Bronchial epithelial cell (primary cell): ENCODE measurements around the gene KLHL7. TPM values are rescaled to one million over a fixed set of nuclear protein-coding genes. Genes with fewer than 3 reads are reported as not detected.

Source experiments
- DNase-seq: peaks from one replicate; pipeline ENCODE4 v3.0.0-alpha.2; 2010; ENCODE audit warnings: low read depth
- FAIRE-seq: peaks from 2 replicates; lab custom pipeline; 2011; peaks lifted over from hg19 to GRCh38; lab: Jason Lieb, UNC
- H3K27me3 ChIP-seq: 2 replicates; pipeline ENCODE4 v1.5.1; 2011; ENCODE audit warnings: low read length; ENCODE audit not compliant: control insufficient read depth, insufficient read depth
- H3K36me3 ChIP-seq: 2 replicates; pipeline ENCODE4 v1.5.1; 2011; ENCODE audit warnings: low read length; ENCODE audit not compliant: control insufficient read depth, insufficient read depth
- H3K4me3 ChIP-seq: 2 replicates; pipeline ENCODE4 v1.5.1; 2011; ENCODE audit warnings: mild to moderate bottlenecking, low read depth, low read length, control low read depth
- CTCF ChIP-seq: IDR thresholded peaks from 2 replicates; pipeline ENCODE4 v1.5.1; 2011; ENCODE audit warnings: mild to moderate bottlenecking, moderate library complexity, low read length, control low read depth, inconsistent platforms; ENCODE audit not compliant: insufficient read depth, severe bottlenecking
- total RNA-seq: library from RNA; depleted of rRNA; stranded (reverse); fragments of >200 nt; gene quantifications from 2 replicates; pipeline ENCODE4 v1.2.1, GENCODE V29; 2014

Gene KLHL7
- total RNA-seq, 1 donor from 2014 or later: 20.8 TPM

GRCh38 chr7:23205909-23206767, 100.6 kb downstream of the KLHL7 start:
- no peak for FAIRE-seq

GRCh38 chr7:23207021-23207420, 101.4 kb downstream of the KLHL7 start:
- Histone ChIP-seq H3K4me3 (no peak overlapping the region), H3K27me3 (no peaks in the 10 kb centered on the region), H3K36me3 (no peaks in the 10 kb centered on the region)
- no peak for TF ChIP-seq CTCF
- DNase-seq: no peak
- FAIRE-seq: no peak

More at GRCh38 chr7:23205909-23206767, 100.6 kb downstream of the KLHL7 start:
- no peak for TF ChIP-seq CTCF
- H3K36me3 ChIP-seq: no peaks in the 10 kb centered on the region
- H3K27me3 ChIP-seq: no peaks in the 10 kb centered on the region
- peak overlapping the region; percentile 30 for H3K4me3 ChIP-seq
- DNase-seq: no peak

GRCh38 chr7:23207884-23208283, 102.3 kb downstream of the KLHL7 start:
- no peak for TF ChIP-seq CTCF
- FAIRE-seq: no peak
- H3K27me3 ChIP-seq: no peaks in the 10 kb centered on the region

GRCh38 chr7:23208316-23208715, 102.7 kb downstream of the KLHL7 start:
- H3K27me3 ChIP-seq: no peaks in the 10 kb centered on the region
- TF ChIP-seq CTCF: no peak
- no peak for FAIRE-seq
- no peak for DNase-seq
- no peaks in the 10 kb centered on the region for H3K36me3 ChIP-seq
- H3K4me3 ChIP-seq: no peak overlapping the region

More at GRCh38 chr7:23207884-23208283, 102.3 kb downstream of the KLHL7 start:
- H3K36me3 ChIP-seq: no peaks in the 10 kb centered on the region
- peak; percentile 20 for DNase-seq
- H3K4me3 ChIP-seq: no peak overlapping the region

GRCh38 chr7:23210506-23210905, 104.9 kb downstream of the KLHL7 start:
- no peaks in the 10 kb centered on the region for H3K36me3 ChIP-seq
- H3K4me3 ChIP-seq: no peak overlapping the region
- FAIRE-seq (no peak), DNase-seq (no peak)
- TF ChIP-seq CTCF: no peak
- H3K27me3 ChIP-seq: no peaks in the 10 kb centered on the region
